ENCODE results near the gene PTPN3. TPM values are rescaled to one million over a fixed set of nuclear protein-coding genes. Genes with fewer than 3 reads are reported as not detected.

The PTPN3 gene
- total and polyA plus RNA-seq, 12 donors, result 3.1 to 70.7 (median 49.6) TPM

- H3K27ac ChIP-seq, result no peak overlapping the region
- no peak for TF ChIP-seq CTCF (IDR thresholded peaks at IDR 0.05)
- 87 to 89% methylated on average over 7 of the region's 7 CpGs for WGBS, 2 donors
- peaks cover 0 to 61% (median 0%) of the 10 kb centered on the region in 7 donors for H3K27me3 ChIP-seq
- ATAC-seq, result no peak
- no peak for DNase-seq
- H3K36me3 ChIP-seq, result peaks cover 0 to 9% (median 0%) of the 10 kb centered on the region in 9 donors
- intact Hi-C loops (cut with DNase I), result no loop called here
- H3K4me1 ChIP-seq, result no peaks in the 10 kb centered on the region
- H3K9me3 ChIP-seq, result no peaks in the 10 kb centered on the region
- H3K4me3 ChIP-seq, result no peak overlapping the region
These were observed 34.0 kb downstream of the PTPN3 start for GRCh38 chr9:109463924-109464625.

- 90 to 91% methylated on average over 6 of the region's 6 CpGs for WGBS, 2 donors
- no peak overlapping the region for H3K27ac ChIP-seq
- peaks cover 0 to 51% (median 0%) of the 10 kb centered on the region in 7 donors for H3K27me3 ChIP-seq
- ATAC-seq (no peak), DNase-seq (no peak)
- no peaks in the 10 kb centered on the region for H3K4me1 ChIP-seq
- intact Hi-C loops (cut with DNase I), result no loop called here
- H3K36me3 ChIP-seq, result peaks cover 0 to 18% (median 0%) of the 10 kb centered on the region in 9 donors
- no peak for TF ChIP-seq CTCF (IDR thresholded peaks at IDR 0.05)
- H3K4me3 ChIP-seq, result no peak overlapping the region
- no peaks in the 10 kb centered on the region for H3K9me3 ChIP-seq
These were observed 37.5 kb downstream of the PTPN3 start for GRCh38 chr9:109460576-109460975.

- ATAC-seq (no peak), DNase-seq (no peak)
- H3K27ac ChIP-seq, result no peak overlapping the region
- peaks cover 0 to 18% (median 0%) of the 10 kb centered on the region in 9 donors for H3K36me3 ChIP-seq
- intact Hi-C loops (cut with DNase I), result no loop called here
- H3K9me3 ChIP-seq, result no peaks in the 10 kb centered on the region
- TF ChIP-seq CTCF (IDR thresholded peaks at IDR 0.05), result no peak
- H3K4me1 ChIP-seq, result no peaks in the 10 kb centered on the region
- no peak overlapping the region for H3K4me3 ChIP-seq
- peaks cover 0 to 53% (median 0%) of the 10 kb centered on the region in 7 donors for H3K27me3 ChIP-seq
- WGBS, 2 donors, result 85 to 87% methylated on average over 4 of the region's 4 CpGs
These were observed 38.7 kb downstream of the PTPN3 start for GRCh38 chr9:109459423-109459822.

- Histone ChIP-seq H3K4me1 (no peaks in the 10 kb centered on the region), H3K27me3 (peaks cover 0 to 51% (median 0%) of the 10 kb centered on the region in 7 donors), H3K27ac (no peak overlapping the region), H3K9me3 (no peaks in the 10 kb centered on the region), H3K36me3 (peaks cover 0 to 18% (median 0%) of the 10 kb centered on the region in 9 donors), H3K4me3 (no peak overlapping the region)
- DNase-seq (no peak), ATAC-seq (no peak)
- WGBS, 2 donors, result 78 to 84% methylated on average over 8 of the region's 8 CpGs
- TF ChIP-seq CTCF (IDR thresholded peaks at IDR 0.05), result no peak
- intact Hi-C loops (cut with DNase I), result no loop called here
These were observed 39.5 kb downstream of the PTPN3 start for GRCh38 chr9:109458453-109459211.

Data from heart right ventricle (tissue), 16 donors.